ENCODE measurements around the gene COL5A1.
"Not testable (repeated sequence)": the region's sequence is repeated elsewhere in the genome, so short reads cannot be mapped to it uniquely, and the experiment has no call there.

COL5A1 gene

DNA sequence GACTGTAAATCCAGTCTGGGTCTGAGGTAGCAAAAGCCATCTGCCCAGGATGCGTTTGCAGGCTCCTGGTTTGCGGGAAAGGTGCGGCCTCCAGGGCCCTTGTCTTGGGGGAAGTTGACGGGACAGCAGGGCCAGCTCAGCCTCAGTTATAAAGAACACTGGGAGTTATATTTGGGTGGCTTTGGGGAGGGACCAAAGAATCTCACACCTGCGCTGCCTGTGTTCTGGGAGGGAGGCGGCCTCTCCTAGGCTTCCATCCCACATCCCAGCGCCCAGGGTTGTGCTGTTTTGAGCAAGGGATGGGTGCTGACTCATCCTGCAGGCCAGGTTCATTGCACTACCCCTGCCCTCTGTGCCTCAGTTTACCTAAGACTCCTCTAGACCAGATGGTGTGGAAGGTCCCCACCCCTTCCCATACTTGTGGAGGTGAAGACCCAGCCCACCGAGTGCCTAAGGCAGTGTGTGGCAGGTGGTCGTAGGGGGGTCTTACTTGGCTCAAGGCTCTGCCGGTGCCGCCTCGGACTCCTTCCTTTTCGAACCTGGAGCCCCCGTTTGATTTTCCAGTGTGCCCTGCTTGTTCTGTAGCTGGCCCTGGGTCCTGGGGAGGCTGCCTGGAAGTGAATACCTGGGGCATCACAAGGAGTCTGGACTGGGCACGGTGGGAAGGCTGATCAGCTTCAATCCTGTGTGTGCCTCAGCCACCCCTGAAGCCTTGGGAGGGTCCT is 199.7 kb downstream of the COL5A1 start:
- no peak for DNase-seq

DNA sequence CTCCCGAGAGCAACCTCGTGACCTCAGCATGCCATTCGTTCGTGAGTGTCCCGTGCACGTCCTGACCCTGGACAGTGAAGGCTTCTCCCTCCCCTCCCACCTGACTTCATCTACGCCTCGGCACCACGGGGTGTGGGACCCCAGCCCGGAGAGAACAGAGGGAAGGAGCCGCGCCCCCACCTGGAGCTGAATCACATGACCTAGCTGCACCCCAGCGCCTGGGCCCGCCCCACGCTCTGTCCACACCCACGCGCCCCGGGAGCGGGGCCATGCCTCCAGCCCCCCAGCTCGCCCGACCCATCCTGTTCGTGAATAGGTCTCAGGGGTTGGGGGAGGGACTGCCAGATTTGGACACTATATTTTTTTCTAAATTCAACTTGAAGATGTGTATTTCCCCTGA is 200.7 kb downstream of the COL5A1 start:
- DNase-seq = no peak

DNA sequence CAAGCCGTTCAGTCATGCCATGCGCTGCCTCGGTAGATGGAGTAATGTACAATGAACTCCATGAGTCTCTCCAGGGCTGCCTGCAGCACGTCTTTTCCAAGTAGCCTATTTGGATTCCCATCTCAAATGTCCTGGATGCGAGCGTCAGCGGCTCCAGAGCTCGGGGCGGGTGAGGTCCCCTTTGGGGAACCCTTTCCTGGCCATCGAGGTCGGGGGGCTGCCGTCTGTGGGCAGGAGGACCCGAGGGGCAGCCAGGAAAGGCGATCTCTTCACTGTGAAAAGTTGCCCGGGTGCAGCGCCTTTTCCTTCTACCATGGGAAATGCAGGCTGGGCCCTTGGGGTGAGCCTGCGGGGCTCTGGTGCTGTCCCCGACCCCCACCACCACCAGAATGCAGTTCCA is 202.1 kb downstream of the COL5A1 start:
- DNase-seq = no peak

DNA sequence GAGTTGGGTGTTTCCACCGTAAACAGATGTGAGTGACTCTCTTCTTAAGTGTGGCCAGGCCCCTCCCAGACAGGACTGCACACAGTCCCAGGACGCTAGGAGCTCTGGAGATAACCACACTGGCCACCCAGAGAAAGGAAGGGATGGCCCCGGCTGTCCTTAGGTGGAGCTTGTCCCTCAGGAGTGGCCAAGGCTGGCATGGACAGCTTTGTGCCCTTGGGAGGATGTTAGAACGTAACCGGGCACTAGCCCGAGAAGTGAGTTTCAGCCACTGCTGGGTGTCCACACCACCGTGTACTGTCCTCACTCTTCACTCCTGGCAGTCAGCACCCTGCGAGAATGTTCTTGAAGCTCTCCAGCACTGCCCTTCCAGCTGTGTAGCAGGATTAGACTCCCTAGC is 203.2 kb downstream of the COL5A1 start:
- no peak for DNase-seq

DNA sequence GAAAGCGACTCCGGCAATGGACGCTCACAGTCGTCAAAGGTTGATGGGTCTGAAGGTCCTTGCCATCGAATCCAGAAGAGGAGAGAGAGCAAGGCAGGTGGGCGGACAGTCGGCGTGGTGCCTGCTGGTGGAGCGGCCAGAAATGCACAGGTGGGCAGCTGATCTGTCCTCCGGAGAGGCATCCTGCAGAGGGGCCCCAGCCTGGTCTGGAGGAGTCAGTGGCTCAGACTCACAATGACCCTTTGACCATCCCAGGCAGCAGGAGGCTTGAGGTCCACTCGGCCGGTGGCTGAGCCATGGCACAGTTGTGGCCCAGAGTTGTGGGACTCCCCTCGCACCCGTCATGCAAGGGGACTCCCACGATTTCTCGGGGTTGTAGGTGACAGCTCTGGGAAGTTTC is 204.6 kb downstream of the COL5A1 start:
- DNase-seq = no peak

DNA sequence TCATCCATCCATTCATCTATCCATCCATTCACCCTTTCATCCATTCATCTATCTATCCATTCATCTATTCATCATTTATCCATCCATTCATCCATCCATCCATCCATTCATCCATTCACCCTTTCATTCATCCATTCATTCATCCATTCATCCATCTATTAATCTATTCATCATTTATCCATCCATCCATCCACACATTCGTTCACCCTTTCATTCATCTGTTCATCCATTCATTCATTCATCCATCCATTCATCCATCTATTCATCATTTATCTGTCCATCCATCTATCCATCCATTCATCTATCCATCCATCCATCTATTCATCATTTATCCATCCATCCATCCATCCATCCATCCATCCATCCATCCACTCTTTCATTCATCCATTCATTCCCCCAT is 205.1 kb downstream of the COL5A1 start:
- DNase-seq = no peak

DNA sequence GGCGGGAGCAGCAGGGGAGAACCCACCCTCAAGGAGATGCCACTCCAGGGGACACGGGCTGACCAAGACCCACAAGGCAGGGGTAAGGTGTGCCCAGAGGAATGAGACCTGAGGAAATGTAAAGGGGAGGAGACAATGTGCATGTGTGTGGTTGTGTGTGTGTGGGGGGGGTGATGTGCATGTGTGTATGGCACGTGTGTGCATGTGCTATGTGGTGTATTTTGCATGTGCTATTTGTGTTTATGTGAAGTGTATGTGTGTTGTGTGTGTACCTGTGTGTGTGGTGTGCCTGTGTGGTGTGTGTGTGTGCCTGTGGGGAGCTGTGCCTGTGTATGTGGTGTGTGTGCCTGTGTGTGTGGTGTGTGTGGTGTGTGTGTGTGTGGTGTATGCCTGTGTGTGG is 205.5 kb downstream of the COL5A1 start:
- no peak for DNase-seq

DNA sequence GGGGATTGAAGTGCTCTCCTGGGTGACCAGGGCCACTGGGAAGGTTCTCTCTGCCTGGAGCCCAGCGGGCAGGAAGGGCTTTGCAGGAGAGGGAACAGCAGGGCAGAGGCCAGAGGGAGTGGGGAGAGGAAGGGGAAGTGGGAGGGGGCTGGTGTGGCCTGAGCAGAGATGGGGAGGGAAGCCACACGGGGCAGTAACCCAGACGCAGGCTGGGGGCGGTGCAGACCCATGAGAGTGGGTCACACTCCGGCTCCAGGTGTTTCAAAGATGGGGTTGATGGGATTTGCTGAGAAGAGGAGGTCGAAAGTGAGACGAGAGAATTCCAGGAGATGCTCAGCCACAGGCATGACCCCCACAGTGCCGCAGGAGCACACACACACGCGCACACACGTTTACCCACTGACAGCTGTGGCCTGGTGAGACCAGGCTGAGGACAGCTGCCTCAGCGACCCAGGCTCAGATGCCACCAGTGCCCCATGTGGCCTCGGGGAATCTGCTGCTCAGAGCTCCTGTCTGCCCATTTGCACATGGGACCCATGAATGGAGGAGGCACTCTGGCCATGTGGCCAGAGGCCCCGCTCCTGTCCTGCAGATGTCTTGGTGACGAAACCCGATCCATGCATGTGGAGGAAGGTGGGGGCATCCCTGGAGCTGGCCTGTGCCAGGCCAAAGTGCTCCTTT is 206.3 kb downstream of the COL5A1 start:
- peak; percentile 38 for DNase-seq

DNA sequence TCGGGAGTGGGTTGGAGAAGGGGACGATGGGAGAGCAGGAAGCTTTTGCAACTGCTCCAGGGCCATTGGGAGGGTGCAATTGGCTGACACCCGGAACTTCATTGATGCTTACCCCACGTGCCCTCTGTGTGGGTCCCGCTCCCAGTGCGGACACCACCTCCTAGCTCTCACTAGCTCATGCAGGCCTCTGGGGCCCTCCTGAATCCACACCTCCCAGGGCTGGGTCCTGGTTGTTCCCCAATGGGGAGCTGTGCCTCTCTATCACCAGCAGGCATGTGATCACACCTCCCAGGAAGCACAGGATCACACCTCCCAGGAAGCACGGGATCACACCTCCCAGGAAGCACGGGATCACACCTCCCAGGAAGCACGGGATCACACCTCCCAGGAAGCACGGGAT is 206.9 kb downstream of the COL5A1 start:
- DNase-seq = no peak

DNA sequence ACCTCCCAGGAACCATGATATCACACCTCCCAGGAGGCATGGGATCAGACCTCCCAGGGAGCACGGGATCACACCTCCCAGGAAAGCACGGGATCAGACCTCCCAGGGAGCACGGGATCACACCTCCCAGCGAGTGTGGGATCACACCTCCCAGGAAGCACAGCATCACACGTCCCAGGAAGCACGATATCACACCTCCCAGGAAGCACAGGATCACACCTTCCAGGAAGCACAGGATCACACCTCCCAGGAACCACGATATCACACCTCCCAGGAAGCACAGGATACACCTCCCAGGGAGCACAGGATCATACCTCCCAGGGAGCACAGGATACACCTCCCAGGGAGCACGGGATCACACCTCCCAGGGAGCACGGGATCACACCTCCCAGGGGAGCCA is 209.0 kb downstream of the COL5A1 start:
- no peak for DNase-seq

DNA sequence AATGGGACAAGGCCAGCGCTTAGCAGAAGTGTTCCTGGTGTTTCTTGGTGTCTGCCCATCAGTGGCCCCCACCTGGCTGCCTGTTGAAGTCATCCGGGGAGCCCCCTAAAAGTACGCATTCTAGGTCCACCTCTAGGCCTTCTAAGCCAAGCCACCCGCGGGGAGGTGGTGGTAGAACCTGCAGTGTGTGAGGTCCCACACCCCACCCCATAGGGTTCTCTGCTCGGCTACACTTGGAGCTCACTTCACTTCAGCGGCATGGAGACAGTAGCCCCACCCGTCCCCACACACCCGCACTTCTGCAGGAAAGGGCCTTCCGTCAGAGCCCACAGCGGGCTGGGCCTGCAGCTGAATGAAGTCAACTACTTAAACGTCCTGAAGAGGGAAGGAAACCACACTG is 209.4 kb downstream of the COL5A1 start:
- no peak for DNase-seq

DNA sequence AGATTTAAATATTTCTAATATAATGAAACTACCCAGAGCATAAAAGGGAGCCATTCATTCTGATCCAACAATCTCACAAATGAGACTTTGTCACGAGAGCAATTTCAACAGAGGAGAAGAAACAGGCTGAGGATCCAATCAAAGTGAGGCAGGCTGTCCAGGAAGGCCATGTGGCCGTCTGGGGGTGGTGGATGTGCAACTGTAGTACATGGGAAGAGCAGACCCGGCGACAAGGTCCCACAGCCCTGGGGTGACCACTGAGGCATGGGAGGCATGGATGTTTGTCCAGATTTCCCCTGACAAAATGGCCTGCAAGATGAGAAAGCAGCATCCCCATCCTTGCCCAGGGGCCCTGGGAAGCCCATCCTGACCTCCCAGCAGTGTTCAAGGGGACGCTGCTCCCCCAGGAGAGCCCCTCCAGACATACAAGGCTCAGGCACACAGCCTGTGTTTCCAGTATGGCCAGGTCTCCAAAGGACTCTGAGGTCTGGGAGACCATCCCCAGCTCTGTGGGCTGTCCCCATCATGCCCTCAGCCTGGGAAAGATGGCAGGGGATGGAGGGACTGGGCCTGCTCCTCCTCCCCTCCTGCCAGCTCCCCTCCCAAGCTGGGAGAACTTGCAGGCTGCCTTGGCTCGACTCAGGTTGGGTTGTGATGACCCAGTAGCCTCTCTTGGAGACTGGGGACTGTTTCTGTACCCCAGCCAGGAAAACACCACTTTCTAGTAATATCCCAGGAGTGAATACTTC is 211.5 kb downstream of the COL5A1 start:
- no peak for DNase-seq

DNA sequence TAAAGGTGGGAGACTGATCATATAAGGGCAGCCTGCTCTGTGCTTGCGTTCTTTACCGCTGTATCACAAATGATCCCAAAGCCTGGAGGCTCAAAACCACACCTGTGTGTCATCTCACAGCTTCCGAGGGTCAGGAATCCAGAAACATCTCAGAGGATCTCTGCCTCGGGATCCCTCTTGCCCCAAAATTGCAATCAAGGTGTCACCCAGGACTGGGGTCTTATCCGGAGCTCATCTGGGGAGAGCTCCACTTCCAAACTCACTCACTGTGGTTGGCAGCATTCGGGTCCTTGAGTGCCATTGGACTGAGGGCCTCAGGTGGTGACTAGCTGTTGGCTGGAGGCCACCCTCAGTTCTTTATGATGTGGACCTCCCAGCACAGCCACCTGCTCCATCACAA is 212.3 kb downstream of the COL5A1 start:
- DNase-seq = no peak

DNA sequence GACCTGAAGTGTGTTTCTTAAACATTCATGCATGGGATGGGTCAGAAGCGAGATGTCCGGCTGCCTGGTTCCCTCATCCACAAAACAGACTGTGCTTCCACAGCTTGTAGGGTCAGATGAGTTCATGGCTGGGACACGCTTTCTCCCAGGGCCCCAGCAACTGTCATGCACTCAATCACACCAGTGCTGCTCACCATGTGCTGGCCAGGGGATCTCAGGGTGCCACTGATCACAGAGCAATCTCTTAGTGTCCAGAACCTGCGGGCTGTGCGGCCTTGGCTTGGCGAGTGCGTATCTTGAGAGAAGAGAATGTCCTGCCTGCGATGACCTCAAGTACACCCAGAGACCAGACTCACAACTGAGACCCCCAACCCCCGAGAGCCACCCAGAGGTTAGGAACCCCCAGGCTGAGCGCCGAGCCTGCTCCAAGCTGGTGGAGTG is 213.0 kb downstream of the COL5A1 start:
- DNase-seq = no peak

DNA sequence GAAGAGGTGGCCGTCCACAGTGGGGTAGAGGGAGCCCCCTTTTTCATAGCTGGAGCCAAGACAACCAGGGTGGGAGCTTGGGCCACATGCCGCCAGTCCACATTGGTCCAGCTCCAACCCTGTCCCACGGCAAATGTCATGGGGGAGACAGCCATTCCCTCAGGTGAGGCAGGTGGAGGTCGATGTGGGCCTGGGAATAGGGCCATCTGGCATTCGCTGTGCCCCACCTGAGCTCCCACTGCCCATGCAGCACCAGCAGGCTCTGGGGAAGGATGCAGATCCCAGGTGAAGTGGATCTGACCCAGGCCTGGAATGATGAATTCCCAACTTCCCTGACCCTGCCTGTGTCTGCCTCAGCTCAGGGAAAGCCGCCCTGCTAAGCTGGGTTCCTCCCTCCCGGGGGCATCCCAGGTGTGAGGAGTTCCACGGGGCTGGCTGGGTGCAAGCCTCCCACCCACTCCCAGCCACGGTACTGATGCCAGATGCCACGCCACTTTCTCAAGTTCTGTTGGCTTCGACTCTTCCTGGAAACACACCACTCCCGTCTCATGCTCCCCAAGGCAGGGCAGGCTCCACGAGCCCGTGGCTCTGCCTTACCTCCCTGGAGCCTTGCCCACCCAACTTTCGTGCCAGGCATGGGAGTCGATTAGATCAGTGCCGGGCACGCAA is 213.8 kb downstream of the COL5A1 start:
- no peak for DNase-seq

DNA sequence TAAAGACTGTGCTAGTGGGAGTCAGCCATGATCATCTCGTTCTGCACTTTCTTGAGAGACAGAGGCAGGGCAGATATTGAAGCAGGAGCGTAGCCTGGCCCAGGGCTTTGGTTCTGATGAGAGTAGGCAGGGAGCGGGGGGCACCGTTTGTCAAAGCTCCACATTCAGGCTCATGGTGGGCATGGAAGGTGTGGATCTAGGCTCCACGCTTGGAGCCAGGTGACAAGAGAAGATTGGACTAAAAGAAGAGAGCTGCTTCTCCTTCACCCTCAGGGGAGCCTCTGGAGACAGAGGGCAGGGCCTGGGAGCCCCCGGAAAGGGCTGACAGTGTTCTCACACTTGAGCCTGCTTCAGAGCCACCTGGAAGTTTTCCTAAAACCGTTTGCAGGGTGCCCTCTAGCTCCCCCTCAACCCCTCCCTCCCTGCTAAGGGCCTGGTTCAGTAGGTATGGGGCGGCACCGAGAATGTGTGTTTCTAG is 214.3 kb downstream of the COL5A1 start:
- no peak for DNase-seq

DNA sequence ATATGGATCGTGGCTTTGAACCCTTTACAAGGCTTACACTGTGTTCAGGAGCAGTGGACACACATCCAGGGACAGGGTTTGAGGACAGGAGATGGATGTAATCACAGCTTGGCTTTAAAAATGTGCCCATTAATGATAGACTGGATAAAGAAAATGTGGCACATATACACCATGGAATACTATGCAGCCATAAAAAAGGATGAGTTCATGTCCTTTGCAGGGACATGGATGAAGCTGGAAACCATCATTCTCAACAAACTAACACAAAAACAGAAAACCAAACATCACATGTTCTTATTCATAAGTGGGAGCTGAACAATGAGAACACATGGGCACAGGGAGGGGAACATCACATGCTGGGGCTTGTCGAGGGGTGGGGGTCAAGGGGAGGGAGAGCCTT is 215.8 kb downstream of the COL5A1 start:
- DNase-seq = not testable (repeated sequence)

DNA sequence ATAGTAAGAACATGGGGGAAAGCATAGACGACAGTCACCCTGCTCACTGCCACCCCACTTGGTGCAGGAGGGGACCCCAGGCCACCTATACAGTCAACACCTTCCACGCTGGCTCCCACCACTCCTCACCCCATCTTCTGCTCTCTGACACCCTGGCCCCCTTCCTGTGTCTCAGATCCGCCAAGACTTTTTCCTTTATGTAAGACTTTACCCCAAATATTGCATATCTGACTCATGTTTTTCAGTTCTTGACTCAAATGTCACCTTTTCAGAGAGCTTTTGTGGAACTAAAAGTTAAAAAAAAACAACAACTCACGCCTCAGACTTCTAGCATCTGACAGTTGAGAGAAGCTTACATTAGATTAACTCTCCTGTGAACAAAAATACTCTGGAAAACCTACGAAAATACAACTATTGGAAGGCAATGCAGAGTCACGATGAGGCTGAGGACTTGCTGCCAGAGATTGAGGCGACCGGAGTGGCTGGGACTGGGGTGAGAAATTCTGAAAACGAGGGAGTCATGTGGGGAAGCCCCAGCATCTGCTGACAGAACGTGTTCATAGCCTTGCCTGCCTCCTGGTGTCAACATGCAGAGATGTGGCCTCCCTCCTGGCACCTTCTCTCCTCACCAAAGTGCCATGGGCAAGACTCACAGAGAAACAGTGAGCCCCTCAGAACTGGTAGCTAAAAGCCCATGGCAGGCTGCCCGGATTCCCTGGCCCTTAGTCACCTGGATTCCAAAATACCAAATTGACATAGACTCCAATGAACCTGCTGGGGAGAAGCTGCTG is 216.6 kb downstream of the COL5A1 start:
- DNase-seq = peak; percentile 74

DNA sequence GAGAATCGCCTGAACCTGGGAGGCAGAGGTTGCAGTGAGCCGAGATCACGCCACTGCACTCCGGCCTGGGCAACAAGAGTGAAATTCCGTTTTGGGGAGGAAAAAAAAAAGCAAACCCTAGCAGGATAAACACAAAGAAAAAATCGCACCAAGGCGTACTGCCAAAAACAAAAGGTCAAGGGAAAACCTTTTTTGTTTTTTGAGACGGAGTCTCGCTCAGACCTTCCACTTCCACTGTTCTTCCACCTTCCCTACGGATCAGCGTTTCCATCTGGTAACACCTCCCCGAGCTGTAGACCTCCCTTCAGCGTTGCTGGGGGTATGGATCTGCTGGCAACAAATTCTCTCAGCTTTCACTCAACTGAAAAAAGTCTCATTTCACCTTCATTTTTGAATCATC is 218.9 kb downstream of the COL5A1 start:
- DNase-seq = no peak

DNA sequence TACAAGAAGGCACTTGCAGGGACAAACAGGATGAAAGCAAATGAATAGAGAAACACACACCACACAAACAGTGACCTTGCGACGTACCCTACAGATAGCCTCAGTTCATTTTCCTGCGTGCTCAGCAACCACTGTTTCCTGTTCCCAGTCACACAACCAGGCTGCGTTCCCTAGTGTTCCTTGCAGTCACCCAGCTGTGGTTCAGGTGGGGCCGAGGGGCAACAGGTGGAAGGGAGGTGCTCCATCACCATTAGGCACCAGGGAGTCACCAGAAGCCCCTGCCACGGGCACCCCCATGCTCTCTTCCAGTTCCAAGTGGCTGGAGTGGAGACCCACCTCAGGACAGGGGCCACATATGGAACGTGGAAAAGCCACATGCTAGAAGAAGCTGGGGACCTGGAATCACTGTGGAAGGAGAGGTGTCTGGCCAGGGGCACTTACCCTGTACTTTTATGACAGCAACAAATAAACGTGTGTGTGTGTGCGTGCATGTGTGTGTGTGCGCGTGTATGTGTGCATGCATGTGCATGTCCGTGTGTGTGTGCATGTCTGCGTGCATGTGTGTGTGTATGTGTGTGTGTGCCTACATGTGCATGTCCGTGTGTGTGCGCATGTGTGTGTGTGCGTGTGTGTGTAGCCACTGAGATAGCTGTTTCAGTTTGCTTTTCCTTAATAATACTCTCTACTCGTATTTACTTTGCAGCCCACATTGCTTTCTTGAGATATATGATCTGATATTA is 220.2 kb downstream of the COL5A1 start:
- DNase-seq = no peak

DNA sequence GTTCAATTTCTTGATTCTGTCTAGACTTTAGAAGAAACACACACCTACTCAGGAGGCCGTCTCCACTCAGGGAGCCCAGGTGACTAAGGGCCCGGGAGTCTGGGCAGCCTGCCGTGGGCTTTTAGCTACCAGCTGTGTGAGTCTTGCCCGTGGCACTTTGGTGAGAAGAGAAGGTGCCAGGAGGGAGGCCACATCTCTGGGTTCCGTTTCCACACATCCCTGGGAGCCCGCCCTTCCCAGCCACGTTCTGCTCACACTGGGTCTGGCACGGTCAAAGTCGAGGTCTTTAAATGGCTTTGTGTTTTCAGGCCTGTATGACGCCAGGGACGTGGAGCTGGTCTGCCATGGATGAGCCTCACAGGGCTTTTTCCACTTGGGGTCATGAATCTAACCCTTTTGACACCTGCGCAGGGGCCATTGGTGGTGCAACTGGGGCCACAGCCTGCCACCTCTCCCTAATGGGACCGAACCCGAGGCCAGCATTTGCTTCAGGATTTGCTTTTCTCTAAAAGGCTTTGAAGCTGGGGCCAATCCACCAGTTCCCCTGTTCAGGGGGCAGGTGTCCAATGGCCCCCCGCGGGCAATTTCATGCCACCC is 221.8 kb downstream of the COL5A1 start:
- DNase-seq = peak; percentile 53
